RPMI8226 (cell line): ENCODE results near the gene NBPF26.
"Not testable (repeated sequence)": the region's sequence is repeated elsewhere in the genome, so short reads cannot be mapped to it uniquely, and the experiment has no call there.

Experiments
- DNase-seq: peaks from one replicate; pipeline ENCODE4 v3.0.0-alpha.2; 2015

Gene NBPF26

DNA sequence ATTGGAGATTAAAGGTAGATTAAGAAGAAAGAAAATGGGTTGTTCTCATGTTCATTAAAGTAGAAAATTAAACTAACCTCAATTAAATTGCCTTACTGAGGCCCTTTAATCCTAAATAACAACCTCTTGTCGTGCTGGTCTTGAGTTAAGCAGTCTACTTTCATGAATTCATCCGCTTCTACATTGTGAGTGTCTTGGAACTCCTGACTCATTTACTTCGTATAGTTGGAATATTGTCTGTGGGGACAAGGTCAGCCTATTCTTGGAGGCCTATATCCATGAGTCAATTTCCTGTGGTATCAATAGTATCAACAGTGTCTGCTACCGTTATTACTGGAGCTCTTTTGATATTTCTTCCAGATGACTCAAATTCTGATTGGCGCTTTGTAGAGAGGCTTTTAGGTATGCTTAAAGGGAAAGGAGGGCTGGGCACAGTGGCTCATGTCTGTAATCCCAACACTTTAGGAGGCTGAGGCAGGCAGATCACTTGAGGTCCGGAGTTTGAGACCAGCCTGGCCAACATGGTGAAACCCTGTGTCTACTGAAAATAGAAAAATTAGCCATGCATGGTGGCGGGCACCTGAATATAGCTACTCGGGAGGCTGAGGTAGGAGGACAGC lies 136.0 kb downstream of the NBPF26 start:
- not testable (repeated sequence) for DNase-seq

DNA sequence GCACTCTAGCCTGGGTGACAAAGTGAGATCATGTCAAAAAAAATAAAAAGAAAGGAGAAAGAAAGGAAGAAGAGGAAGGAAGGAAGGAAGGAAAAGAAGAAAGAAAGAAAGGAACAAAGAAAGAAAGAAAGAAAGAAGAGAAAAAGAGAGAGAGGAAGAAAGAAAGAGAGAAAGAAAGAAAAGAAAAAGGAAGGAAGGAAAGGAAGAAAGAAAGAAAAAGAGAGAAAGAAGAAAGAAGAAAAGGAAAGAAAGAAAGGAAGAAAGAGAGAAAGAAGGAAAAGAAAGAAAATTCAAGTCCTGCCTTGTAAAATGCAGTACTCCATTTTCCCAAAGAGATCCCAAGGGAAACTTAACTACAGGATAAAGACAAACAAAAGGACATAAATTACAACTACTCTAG lies 154.5 kb downstream of the NBPF26 start:
- not testable (repeated sequence) for DNase-seq

DNA sequence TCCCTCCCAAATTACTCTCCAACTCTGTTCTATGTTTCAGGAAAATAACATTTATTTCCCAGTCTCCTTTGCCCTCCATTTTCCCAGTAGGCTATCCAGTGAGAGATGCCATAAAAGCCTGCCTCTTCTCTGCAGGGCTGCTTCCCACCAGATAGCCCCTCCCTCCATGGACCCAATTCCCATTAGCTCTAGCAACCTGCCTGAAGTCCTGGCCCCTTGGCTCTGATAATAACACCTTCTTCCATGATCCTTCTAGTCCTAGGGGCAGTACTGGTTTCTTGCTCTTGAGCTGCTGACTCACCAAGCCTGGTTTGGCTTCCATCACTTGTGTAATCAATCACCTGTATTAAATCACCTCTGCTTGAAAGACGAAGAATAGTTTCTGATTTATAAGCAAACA lies 156.3 kb downstream of the NBPF26 start:
- DNase-seq = not testable (repeated sequence)

GRCh38 chr1:120881934-120882333 lies 158.2 kb downstream of the NBPF26 start:
- not testable (repeated sequence) for DNase-seq
